ENCODE data around the gene PICK1. TPM values are rescaled to one million over a fixed set of nuclear protein-coding genes. Genes with fewer than 3 reads are reported as not detected.

Gene PICK1
- total and polyA plus RNA-seq, 2 donors (not counting 3 experiments of a cell fraction or from before 2014, with no cell fraction given): 18.0 to 20.8 TPM

- Histone ChIP-seq H3K9ac (replicated peaks; ENCODE audit: extremely low read depth, insufficient read depth, low read length) (no peak overlapping the region), H2AFZ (ENCODE audit: low read depth, low read length) (no peak overlapping the region), H4K20me1 (replicated peaks; ENCODE audit: control insufficient read depth, extremely low read depth, insufficient read depth, low read length) (no peaks in the 10 kb centered on the region), H3K36me3 (ENCODE audit: control insufficient read depth in 2 of 2, extremely low read depth in 1 of 2, insufficient read depth in 2 of 2, low read length in 2 of 2) (peaks cover 0 to 19% of the 10 kb centered on the region in 2 experiments), H3K4me2 (ENCODE audit: insufficient read depth, low read length) (no peak overlapping the region), H3K4me3 (replicated peaks in 1 of 3; ENCODE audit: insufficient read depth in 1 of 3, low read depth in 1 of 3, low read length in 3 of 3) (no peak overlapping the region), H3K27me3 (ENCODE audit: control insufficient read depth in 2 of 2, insufficient read depth in 2 of 2, low read length in 2 of 2) (no peaks in the 10 kb centered on the region), H3K9me1 (replicated peaks; ENCODE audit: control insufficient read depth, extremely low read depth, insufficient read depth, low read length) (no peaks in the 10 kb centered on the region), H3K27ac (ENCODE audit: insufficient read depth, low read depth, low read length) (no peak overlapping the region), H3K4me1 (ENCODE audit: control insufficient read depth, extremely low read depth, insufficient read depth, low read length) (no peaks in the 10 kb centered on the region), H3K9me3 (replicated peaks; ENCODE audit: control insufficient read depth, insufficient read depth, low read length) (no peaks in the 10 kb centered on the region), H3K79me2 (ENCODE audit: control insufficient read depth, insufficient read depth, low read length) (no peaks in the 10 kb centered on the region)
- intact Hi-C loops (cut with micrococcal nuclease) (no loop called here), dilution Hi-C loops (cut with MboI; ENCODE audit: extremely low pct_ligation_motif_present, low sequenced_read_pairs) (no loop called here)
- ChIA-PET CTCF (interaction anchor here (0.7 to 3.2 kb wide), 6 partner anchors 10 to 221 kb away, joined by 3 to 16 read pairs (median 4); no protein-coding TSS in a partner anchor), POLR2A (no interaction called here)
- FAIRE-seq (no peak), DNase-seq (ENCODE audit: low read depth, low spot score) (peak; percentile 25)
- BruUV-seq (replicated peaks): no TSS peak
- TF ChIP-seq CTCF (IDR thresholded peaks at IDR 0.05; ENCODE audit: extremely low read depth in 1 of 2, insufficient read depth in 1 of 2, low read depth in 1 of 2, low read length in 2 of 2) (peak; percentile 17 to 55), EZH2 (IDR thresholded peaks at IDR 0.05; ENCODE audit: borderline replicate concordance, low read depth, low read length, severe bottlenecking) (no peak), JUN (IDR thresholded peaks at IDR 0.05; ENCODE audit: borderline replicate concordance, insufficient read depth, insufficient read length, low read depth) (no peak)
Measured at GRCh38 chr22:38069372-38070249, 12.4 kb downstream of the PICK1 start.
